NCI-H82 treated with DMSO at 0.1 percent for 48 hours (cell line): ENCODE measurements around the gene CACTIN.
"Not testable (repeated sequence)": the region's sequence is repeated elsewhere in the genome, so short reads cannot be mapped to it uniquely, and the experiment has no call there.

ENCODE experiments used
- DNase-seq: peaks from one replicate; lab custom pipeline; 2025; ENCODE audit not compliant: unreplicated experiment; lab: John Stamatoyannopoulos, UW

CACTIN gene

GRCh38 chr19:3572132-3572854 lies 54.3 kb downstream of the CACTIN start:
- DNase-seq = peak; percentile 93

GRCh38 chr19:3570606-3571011 lies 56.0 kb downstream of the CACTIN start:
- DNase-seq = no peak

GRCh38 chr19:3570042-3570441 lies 56.5 kb downstream of the CACTIN start:
- not testable (repeated sequence) for DNase-seq

GRCh38 chr19:3565139-3565538 lies 61.5 kb downstream of the CACTIN start:
- DNase-seq = no peak

GRCh38 chr19:3563709-3564524 lies 62.7 kb downstream of the CACTIN start:
- no peak for DNase-seq
